OCI-LY1 (cell line): ENCODE measurements around the gene SORCS3.

Experiments
- H2AFZ ChIP-seq: fragments of 200-600 bp; sonication (generic), shearing (Covaris generic); 2 replicates; pipeline ENCODE4 v1.6.0; 2014; ENCODE audit warnings: antibody characterized with exemption, mild to moderate bottlenecking, low read length
- H3F3A ChIP-seq: fragments of 200-600 bp; sonication (generic), shearing (Covaris generic); 2 replicates; pipeline ENCODE4 v1.6.0; 2014; ENCODE audit warnings: mild to moderate bottlenecking, antibody characterized with exemption, low read length, moderate library complexity; ENCODE audit not compliant: insufficient read depth
- H3K27ac ChIP-seq: fragments of 200-600 bp; sonication (generic); 2 replicates; pipeline ENCODE4 v1.5.1; 2014; ENCODE audit warnings: low read length, mixed run types, mild to moderate bottlenecking, low read depth; ENCODE audit not compliant: poor library complexity, severe bottlenecking
- H3K27me3 ChIP-seq: fragments of 200-600 bp; sonication (generic); 2 replicates; pipeline ENCODE4 v1.6.0; 2014; ENCODE audit warnings: antibody characterized with exemption, mild to moderate bottlenecking, low read length, moderate library complexity; ENCODE audit not compliant: insufficient read depth
- H3K36me3 ChIP-seq: fragments of 200-600 bp; sonication (generic); 2 replicates; pipeline ENCODE4 v1.6.1; 2014; ENCODE audit warnings: mild to moderate bottlenecking, antibody characterized with exemption, low read length, moderate library complexity, mixed read lengths; ENCODE audit not compliant: insufficient read depth
- H3K4me1 ChIP-seq: fragments of 200-600 bp; sonication (generic); 2 replicates; pipeline ENCODE4 v1.5.1; 2014; ENCODE audit warnings: mild to moderate bottlenecking, low read length, moderate library complexity; ENCODE audit not compliant: insufficient read depth, severe bottlenecking
- H3K4me2 ChIP-seq: fragments of 200-600 bp; sonication (generic), shearing (Covaris generic); 2 replicates; pipeline ENCODE4 v1.6.1; 2014; ENCODE audit warnings: low read length
- H3K4me3 ChIP-seq: fragments of 200-600 bp; sonication (generic); 2 replicates; pipeline ENCODE4 v1.5.1; 2014; ENCODE audit warnings: low read length, low read depth, mild to moderate bottlenecking, mixed read lengths; ENCODE audit not compliant: poor library complexity, severe bottlenecking
- H3K79me2 ChIP-seq: fragments of 200-600 bp; shearing (Covaris generic); 2 replicates; pipeline ENCODE4 v1.6.1; 2016; ENCODE audit warnings: mixed run types, low read length, mixed read lengths; ENCODE audit not compliant: insufficient read depth
- H3K9ac ChIP-seq: fragments of 200-600 bp; sonication (generic), shearing (Covaris generic); 2 replicates; pipeline ENCODE4 v1.6.1; 2014; ENCODE audit warnings: mild to moderate bottlenecking, low read length, mixed read lengths
- H3K9me2 ChIP-seq: fragments of 200-600 bp; sonication (generic), shearing (Covaris generic); 2 replicates; pipeline ENCODE4 v1.6.1; 2014; ENCODE audit warnings: low read depth, mild to moderate bottlenecking, low read length, mixed read lengths
- H3K9me3 ChIP-seq: fragments of 200-600 bp; shearing (Covaris generic); 2 replicates; pipeline ENCODE4 v1.6.1; 2014; ENCODE audit warnings: low read length, mixed read lengths
- H4K20me1 ChIP-seq: fragments of 200-600 bp; sonication (generic), shearing (Covaris generic); 2 replicates; pipeline ENCODE4 v1.6.0; 2016; ENCODE audit warnings: mild to moderate bottlenecking, low read length; ENCODE audit not compliant: insufficient read depth
- CTCF ChIP-seq: fragments of 200-600 bp; sonication (generic), shearing (Covaris generic); IDR thresholded peaks from 2 replicates; pipeline ENCODE4 v1.5.1; 2017; ENCODE audit warnings: mild to moderate bottlenecking, antibody characterized with exemption, low read length, moderate library complexity, mixed read lengths
- EZH2 ChIP-seq: fragments of 200-600 bp; sonication (generic), shearing (Covaris generic); IDR thresholded peaks from 2 replicates; pipeline ENCODE4 v1.8.0; 2017; ENCODE audit warnings: borderline replicate concordance, mixed run types, mild to moderate bottlenecking, antibody characterized with exemption, low read length, moderate library complexity, mixed read lengths

The SORCS3 gene

GRCh38 chr10:104809288-104810090 is 168.4 kb downstream of the SORCS3 start:
- Histone ChIP-seq H3K9me3 (no peaks in the 10 kb centered on the region), H4K20me1 (no peaks in the 10 kb centered on the region), H3K9ac (no peak overlapping the region), H3K4me1 (no peaks in the 10 kb centered on the region), H3K9me2 (no peaks in the 10 kb centered on the region), H3K27ac (no peak overlapping the region), H3K27me3 (no peaks in the 10 kb centered on the region), H2AFZ (no peak overlapping the region), H3K4me3 (no peak overlapping the region), H3K36me3 (no peaks in the 10 kb centered on the region), H3K79me2 (no peaks in the 10 kb centered on the region), H3F3A (no peaks in the 10 kb centered on the region), H3K4me2 (no peak overlapping the region)
- TF ChIP-seq CTCF (no peak), EZH2 (no peak)

DNA sequence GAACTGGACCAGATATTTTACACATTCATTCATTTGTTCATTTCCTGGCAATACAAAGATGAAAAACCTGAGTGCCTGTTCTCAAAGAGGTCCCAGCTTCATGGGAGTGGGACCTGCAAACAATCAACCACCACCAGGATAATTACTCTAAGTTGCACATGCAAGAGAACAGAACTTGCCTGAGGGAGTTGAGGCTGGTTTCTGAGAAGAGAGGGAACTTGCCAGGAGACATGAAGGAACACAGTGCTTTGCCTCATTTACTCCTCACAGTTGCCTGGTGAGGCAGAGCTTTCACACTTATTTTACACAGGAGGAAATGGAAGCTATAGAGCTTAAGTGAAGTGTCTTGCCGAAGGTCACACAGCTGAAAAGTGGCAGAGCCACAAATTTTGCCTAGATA is 170.1 kb downstream of the SORCS3 start:
- Histone ChIP-seq H3K4me2 (no peak overlapping the region), H4K20me1 (no peaks in the 10 kb centered on the region), H3K79me2 (no peaks in the 10 kb centered on the region), H2AFZ (no peak overlapping the region), H3K9me3 (no peaks in the 10 kb centered on the region), H3K4me3 (no peak overlapping the region), H3K27ac (no peak overlapping the region), H3F3A (no peaks in the 10 kb centered on the region), H3K36me3 (no peaks in the 10 kb centered on the region), H3K27me3 (no peaks in the 10 kb centered on the region), H3K9ac (no peak overlapping the region), H3K9me2 (no peaks in the 10 kb centered on the region), H3K4me1 (no peaks in the 10 kb centered on the region)
- TF ChIP-seq EZH2 = no peak
- no peak for TF ChIP-seq CTCF

DNA sequence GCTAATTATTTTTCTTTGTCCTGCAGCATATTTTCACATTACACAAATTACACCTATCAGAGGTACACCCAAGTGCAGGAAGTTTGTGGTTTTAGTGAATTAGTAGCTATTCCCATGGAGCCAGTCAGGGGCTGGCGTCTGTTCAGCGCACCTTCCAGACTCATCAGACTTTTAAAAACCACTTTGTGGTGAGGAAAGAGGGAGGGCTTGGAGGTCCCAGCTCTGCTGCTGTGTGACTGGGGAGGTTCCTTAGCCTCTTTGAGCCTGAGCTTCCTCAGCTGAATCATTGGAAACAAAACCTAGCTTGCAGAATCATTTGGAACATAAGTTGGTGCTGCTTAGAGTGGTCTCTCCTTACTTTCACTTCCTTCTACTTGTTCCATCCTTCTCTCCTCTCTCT is 175.4 kb downstream of the SORCS3 start:
- no peak overlapping the region for H2AFZ ChIP-seq
- no peaks in the 10 kb centered on the region for H3F3A ChIP-seq
- no peaks in the 10 kb centered on the region for H4K20me1 ChIP-seq
- H3K27ac ChIP-seq = no peak overlapping the region
- no peak overlapping the region for H3K4me2 ChIP-seq
- no peaks in the 10 kb centered on the region for H3K9me2 ChIP-seq
- no peaks in the 10 kb centered on the region for H3K27me3 ChIP-seq
- no peak overlapping the region for H3K4me3 ChIP-seq
- no peaks in the 10 kb centered on the region for H3K79me2 ChIP-seq
- no peaks in the 10 kb centered on the region for H3K4me1 ChIP-seq
- no peaks in the 10 kb centered on the region for H3K9me3 ChIP-seq
- no peak for TF ChIP-seq EZH2
- no peak for TF ChIP-seq CTCF
- no peaks in the 10 kb centered on the region for H3K36me3 ChIP-seq
- H3K9ac ChIP-seq = no peak overlapping the region
